Retinal pigment epithelial cell (primary cell): ENCODE results near the gene RAI2.

Experiments
- DNase-seq: peaks from one replicate; pipeline ENCODE4 v3.0.0-alpha.2; 2010; ENCODE audit warnings: low read depth
- H3K4me3 ChIP-seq: 2 replicates; pipeline ENCODE4 v1.5.1; 2011; ENCODE audit warnings: mild to moderate bottlenecking, low read length, control low read depth, moderate library complexity
- CTCF ChIP-seq: conservative IDR thresholded peaks from 2 replicates; pipeline ENCODE4 v1.5.1; 2011; ENCODE audit warnings: low read depth, low read length, control low read depth, inconsistent platforms

RAI2 gene

DNA sequence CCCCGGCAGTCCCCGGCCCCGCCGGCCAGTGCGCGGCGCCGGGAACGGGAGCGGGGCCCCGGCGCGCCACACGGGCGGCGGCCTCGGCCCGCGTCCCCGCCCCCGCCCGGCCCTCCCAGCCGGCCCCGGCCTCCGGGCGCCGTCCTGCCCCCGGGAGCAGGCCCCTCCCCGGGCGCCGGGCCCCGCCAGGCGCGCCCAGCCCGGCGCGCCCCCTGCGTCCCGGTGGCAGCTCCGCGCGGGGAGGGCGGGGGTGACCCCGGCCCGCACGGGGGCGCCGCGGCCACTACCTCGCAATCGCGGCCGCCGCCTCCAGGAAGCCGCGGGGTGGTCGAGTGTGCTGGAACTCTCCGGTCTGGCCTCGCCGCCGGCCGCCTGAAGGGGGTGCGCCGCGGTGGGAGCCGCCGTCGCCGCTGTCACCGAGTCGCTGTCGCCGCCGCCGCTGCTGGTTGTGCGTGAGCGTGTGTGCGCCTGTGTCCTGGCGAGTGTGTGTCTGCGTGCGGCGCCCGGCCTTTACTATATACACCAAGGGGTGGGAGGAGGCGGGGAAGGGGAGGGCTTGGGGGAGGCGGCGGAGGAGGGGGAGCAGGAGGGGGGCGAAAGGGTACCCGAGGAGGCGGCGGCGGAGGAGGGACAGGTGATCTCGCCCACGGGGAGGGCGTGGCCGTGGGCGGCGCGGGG lies at the start of gene RAI2:
TSS of gene RAI2 (minus strand) at position 488 of the 678 bp plus-strand sequence. CDS start 59,288 bp downstream, outside the sequence.
- H3K4me3 ChIP-seq = peak within 1 kb of the TSS; percentile 25

DNA sequence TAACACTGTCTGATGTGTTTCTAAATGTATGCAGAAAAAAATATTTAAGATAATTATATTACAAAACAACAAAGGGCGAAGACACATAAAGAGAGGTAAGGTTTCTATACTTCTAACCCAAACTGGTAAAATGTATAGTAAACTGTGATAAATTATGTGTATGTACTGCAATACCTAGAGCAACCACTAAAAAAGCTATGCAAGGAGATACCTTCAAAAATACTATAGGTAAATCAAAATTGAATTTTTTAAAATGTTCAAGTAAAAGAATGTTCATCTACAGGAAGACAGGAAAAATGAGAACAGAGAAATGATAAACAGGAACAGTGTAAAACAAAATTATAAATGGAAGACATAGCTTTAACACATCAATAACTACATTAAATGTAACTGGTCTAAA lies 27.3 kb upstream of the RAI2 start:
- no peak for TF ChIP-seq CTCF
- DNase-seq = no peak
- H3K4me3 ChIP-seq = no peak overlapping the region

More for the DNA sequence above, at the start of gene RAI2:
- no peak for DNase-seq
- TF ChIP-seq CTCF = no peak

DNA sequence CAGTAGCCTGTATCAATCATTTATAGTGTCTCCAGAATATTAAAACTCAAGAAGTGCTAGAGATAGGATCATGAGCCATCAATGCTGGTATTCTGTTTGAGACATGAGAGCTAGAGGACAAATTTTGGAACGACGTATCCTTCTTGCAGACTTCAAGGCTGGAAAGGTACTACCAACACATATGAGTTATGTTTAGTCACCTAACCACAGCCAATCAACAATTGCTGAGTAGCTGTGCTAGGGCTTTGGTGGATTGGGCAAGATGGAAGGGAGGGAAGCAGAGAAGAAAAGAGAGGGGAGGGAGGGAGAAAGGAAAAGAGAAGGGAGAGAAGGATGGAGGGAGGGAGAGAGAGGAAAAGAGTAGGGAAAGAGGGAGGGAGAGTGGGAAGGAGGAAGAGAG lies 21.6 kb upstream of the RAI2 start:
- no peak for TF ChIP-seq CTCF

GRCh38 chrX:17878028-17878670 lies 17.1 kb upstream of the RAI2 start:
- no peak for DNase-seq

More for the DNA sequence above, 21.6 kb upstream of the RAI2 start:
- no peak overlapping the region for H3K4me3 ChIP-seq
- DNase-seq = no peak

GRCh38 chrX:17876135-17876534 lies 15.0 kb upstream of the RAI2 start:
- DNase-seq = no peak
- no peak overlapping the region for H3K4me3 ChIP-seq
- no peak for TF ChIP-seq CTCF

More at GRCh38 chrX:17878028-17878670, 17.1 kb upstream of the RAI2 start:
- TF ChIP-seq CTCF = no peak
- H3K4me3 ChIP-seq = no peak overlapping the region

DNA sequence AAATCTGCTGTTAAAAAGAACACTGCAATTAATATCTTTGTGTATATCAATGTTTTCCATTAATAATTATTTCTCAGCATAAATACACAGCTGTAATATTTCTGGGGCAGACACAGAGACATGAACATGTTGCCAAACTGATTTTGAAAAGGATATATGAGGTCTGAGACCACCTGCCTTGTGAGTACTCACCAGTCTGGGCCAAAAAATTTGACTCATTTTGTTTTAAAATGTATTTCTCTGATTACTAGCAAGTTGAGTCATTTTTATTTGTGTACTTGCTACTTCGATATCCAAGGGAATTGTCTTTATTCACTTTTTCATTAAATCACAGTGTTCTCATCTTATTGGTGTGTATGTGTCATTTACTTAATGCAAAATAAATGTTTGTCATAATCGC lies 8.5 kb upstream of the RAI2 start:
- no peak for TF ChIP-seq CTCF
- H3K4me3 ChIP-seq = no peak overlapping the region
- DNase-seq = no peak
